HG03520 (cell line): Measurements from ENCODE around the gene CDC42BPB.

ENCODE experiments used
- ATAC-seq: cut with Tn5 transposase; IDR thresholded peaks from one replicate; pipeline ENCODE4 v1.9.1; 2021; ENCODE audit warnings: mild to moderate bottlenecking, moderate library complexity; ENCODE audit not compliant: unreplicated experiment

CDC42BPB gene

GRCh38 chr14:102947321-102948103, 109.8 kb downstream of the CDC42BPB start:
- ATAC-seq, result no peak

- ATAC-seq, result no peak
Measured at GRCh38 chr14:102945346-102946130, 111.8 kb downstream of the CDC42BPB start.

GRCh38 chr14:102944448-102945330, 112.7 kb downstream of the CDC42BPB start:
- ATAC-seq, result no peak

GRCh38 chr14:102943979-102944378, 113.4 kb downstream of the CDC42BPB start:
- no peak for ATAC-seq

GRCh38 chr14:102943454-102943853, 113.9 kb downstream of the CDC42BPB start:
- ATAC-seq, result no peak

GRCh38 chr14:102942069-102942468, 115.3 kb downstream of the CDC42BPB start:
- ATAC-seq, result no peak

GRCh38 chr14:102941419-102942011, 115.8 kb downstream of the CDC42BPB start:
- ATAC-seq, result no peak

GRCh38 chr14:102940729-102941362, 116.5 kb downstream of the CDC42BPB start:
- no peak for ATAC-seq

- ATAC-seq, result no peak
Measured at GRCh38 chr14:102939820-102940561, 117.4 kb downstream of the CDC42BPB start.

GRCh38 chr14:102939329-102939728, 118.0 kb downstream of the CDC42BPB start:
- no peak for ATAC-seq

GRCh38 chr14:102938191-102938590, 119.2 kb downstream of the CDC42BPB start:
- ATAC-seq, result no peak

- ATAC-seq, result no peak
Measured at GRCh38 chr14:102937331-102938175, 119.8 kb downstream of the CDC42BPB start.

- no peak for ATAC-seq
Measured at GRCh38 chr14:102935756-102936155, 121.6 kb downstream of the CDC42BPB start.

GRCh38 chr14:102933618-102934231, 123.6 kb downstream of the CDC42BPB start:
- ATAC-seq, result no peak

- ATAC-seq, result no peak
Measured at GRCh38 chr14:102932484-102933248, 124.7 kb downstream of the CDC42BPB start.

GRCh38 chr14:102931580-102932285, 125.6 kb downstream of the CDC42BPB start:
- no peak for ATAC-seq
